PC-9 (cell line): ENCODE results near the gene RGS6.

Experiments
- EZH2 ChIP-seq: fragments of 200-600 bp; sonication (generic); IDR thresholded peaks from 2 replicates; pipeline ENCODE4 v1.8.0; 2017; ENCODE audit warnings: antibody characterized with exemption, low read depth
- TF ChIP-seq, protein P1 (sequence below): fragments of 200-600 bp; sonication (generic); conservative IDR thresholded peaks from 2 replicates; pipeline ENCODE4 v1.6.1; 2017; ENCODE audit warnings: mixed run types, antibody characterized with exemption, mild to moderate bottlenecking, moderate library complexity

DNA sequence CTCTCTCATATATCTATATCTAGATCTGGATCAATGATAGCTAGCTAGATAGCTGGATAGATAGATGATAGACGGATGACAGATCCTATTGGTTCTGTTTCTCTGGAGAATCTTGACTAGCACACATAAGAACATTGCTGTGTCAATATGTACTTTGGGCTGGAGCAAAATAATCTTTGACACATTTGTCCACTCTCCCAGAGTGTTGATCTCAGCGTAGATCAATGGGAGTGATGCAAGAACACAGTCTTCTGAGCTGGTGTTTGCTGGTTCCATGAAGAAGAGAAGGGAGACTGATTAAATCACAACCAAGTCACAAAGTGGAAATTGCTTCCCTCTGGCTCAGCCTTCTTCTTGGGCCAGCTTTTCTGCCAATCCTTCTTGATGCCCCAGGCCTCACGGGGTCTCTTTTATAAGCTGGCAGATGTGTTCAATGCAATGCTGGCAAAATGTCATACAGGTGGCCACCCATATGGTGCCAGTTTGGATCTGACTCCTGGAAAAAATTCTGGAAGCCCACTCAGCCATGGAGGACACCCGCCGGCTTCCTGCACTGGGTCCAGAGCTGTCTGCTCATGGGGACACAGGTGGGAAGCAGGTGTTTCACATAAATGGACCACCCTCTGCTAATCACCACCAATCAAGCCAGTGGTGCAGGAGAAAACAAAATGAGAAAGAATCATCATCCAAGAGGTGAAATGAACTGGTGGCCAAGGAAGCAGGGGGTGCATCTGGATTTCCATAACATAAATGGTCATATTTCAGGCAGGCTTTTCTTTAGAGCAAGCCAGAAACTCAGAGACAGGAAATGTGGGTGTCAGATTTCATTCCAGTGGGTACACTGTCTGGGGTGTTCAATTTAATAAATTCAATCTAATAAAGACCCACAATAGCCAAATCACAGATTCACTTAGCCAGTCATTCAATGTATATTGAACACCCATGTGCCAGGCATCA lies 651.4 kb downstream of the RGS6 start:
- TF ChIP-seq, protein P1, sequence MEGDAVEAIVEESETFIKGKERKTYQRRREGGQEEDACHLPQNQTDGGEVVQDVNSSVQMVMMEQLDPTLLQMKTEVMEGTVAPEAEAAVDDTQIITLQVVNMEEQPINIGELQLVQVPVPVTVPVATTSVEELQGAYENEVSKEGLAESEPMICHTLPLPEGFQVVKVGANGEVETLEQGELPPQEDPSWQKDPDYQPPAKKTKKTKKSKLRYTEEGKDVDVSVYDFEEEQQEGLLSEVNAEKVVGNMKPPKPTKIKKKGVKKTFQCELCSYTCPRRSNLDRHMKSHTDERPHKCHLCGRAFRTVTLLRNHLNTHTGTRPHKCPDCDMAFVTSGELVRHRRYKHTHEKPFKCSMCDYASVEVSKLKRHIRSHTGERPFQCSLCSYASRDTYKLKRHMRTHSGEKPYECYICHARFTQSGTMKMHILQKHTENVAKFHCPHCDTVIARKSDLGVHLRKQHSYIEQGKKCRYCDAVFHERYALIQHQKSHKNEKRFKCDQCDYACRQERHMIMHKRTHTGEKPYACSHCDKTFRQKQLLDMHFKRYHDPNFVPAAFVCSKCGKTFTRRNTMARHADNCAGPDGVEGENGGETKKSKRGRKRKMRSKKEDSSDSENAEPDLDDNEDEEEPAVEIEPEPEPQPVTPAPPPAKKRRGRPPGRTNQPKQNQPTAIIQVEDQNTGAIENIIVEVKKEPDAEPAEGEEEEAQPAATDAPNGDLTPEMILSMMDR = no peak
- no peak for TF ChIP-seq EZH2
